Activated CD4-positive, alpha-beta T cell treated with anti-CD3 and anti-CD28 coated beads for 36 hours (primary cell): ENCODE data around the gene NANOS3. TPM values are rescaled to one million over a fixed set of nuclear protein-coding genes. Genes with fewer than 3 reads are reported as not detected.

Experiments used
- ATAC-seq: fragments of 200-7000 bp; cut with Tn5 transposase; one replicate; pipeline ENCODE4 v1.10.0; 2021; ENCODE audit warnings: mild to moderate bottlenecking, moderate library complexity
- CTCF ChIA-PET: fragments of 350-600 bp; sonication (Branson Sonifier 250); formaldehyde crosslinking; loops from one replicate; lab custom pipeline; 2021; ENCODE audit warnings: antibody characterized with exemption; lab: Charles Lee
- POLR2A ChIA-PET: fragments of 350-600 bp; sonication (Branson Sonifier 250); formaldehyde crosslinking; loops from one replicate; lab custom pipeline; 2021; ENCODE audit warnings: antibody characterized with exemption, inconsistent platforms; lab: Charles Lee
- DNase-seq: peaks from one replicate; pipeline ENCODE4 v3.0.0-alpha.2; 2020
- H3K27ac Mint-ChIP-seq: one replicate; pipeline ENCODE4 v1.8.0; 2021; ENCODE audit warnings: mixed read lengths
- H3K27me3 Mint-ChIP-seq: one replicate; pipeline ENCODE4 v1.8.0; 2021; ENCODE audit warnings: mixed read lengths
- H3K36me3 Mint-ChIP-seq: one replicate; pipeline ENCODE4 v1.8.0; 2021; ENCODE audit warnings: low read depth, mixed read lengths
- H3K4me1 Mint-ChIP-seq: one replicate; pipeline ENCODE4 v1.8.0; 2021; ENCODE audit warnings: mixed read lengths
- H3K4me3 Mint-ChIP-seq: one replicate; pipeline ENCODE4 v1.8.0; 2021; ENCODE audit warnings: mild to moderate bottlenecking, moderate library complexity, mixed read lengths
- H3K9me3 Mint-ChIP-seq: one replicate; pipeline ENCODE4 v1.8.0; 2021; ENCODE audit warnings: low read depth, mixed read lengths
- intact Hi-C, 2 experiments: fragments of 100-400 bp; cut with DNase I in 1 of 2; cut with micrococcal nuclease in 1 of 2; formaldehyde crosslinking; loops; one replicate each; pipeline versions ENCODE4 v1.14.2 to v1.15.1; 2022 to 2024; cut with DNase I, micrococcal nuclease
- total RNA-seq, 2 experiments: library from RNA; stranded (reverse); gene quantifications; one replicate each; pipeline ENCODE4 v1.2.3, GENCODE V29; 2021

The NANOS3 gene
- total RNA-seq, 2 experiments from 2014 or later, result 1.2 to 1.6 TPM

DNA sequence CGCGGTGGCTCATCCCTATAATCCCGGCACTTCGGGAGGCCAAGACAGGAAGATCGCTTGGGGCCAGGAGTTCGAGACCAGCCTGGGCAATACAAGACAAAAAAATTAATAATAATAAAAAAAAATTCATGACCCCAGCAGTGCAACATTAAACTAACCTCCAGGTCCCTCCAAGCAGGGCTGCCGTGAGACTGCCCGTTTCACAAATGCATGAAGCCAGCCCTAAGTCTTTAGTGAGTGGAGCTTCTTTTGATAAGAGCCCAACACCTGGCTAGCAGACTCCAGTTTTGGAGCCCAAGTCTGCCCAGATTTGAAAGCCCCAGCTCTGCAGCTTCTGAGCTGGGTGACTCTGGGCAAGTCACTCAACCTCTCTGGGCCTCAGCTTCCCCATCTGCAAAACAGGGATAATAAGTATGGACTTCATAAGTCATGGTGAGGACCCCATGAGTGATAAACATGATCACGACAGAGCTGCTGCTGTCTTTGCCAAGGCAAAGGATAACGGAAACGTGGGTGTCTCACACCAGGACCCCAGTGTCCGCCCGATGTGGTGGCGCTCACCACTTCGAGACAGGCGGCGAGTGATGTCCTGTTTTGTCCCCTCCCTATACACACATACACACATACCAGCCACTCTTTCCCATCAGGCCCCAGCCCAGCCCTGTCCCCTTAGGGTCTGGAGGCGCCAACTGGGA, 38.4 kb upstream of the NANOS3 start:
- CTCF ChIA-PET, result interaction anchor here (0.7 to 1.4 kb wide), 3 partner anchors 24 to 221 kb away, joined by 3 to 9 read pairs (median 3); partner anchors contain the start of gene C19orf53
- no peaks in the 10 kb centered on the region for H3K9me3 Mint-ChIP-seq
- H3K27ac Mint-ChIP-seq, result peak overlapping the region; percentile 95
- H3K4me3 Mint-ChIP-seq, result peak overlapping the region; percentile 94
- intact Hi-C loops, result loop anchor here (1.0 to 5.0 kb wide), 7 partner anchors 9 to 686 kb away; partner anchors contain the start of genes ZSWIM4 (in 2 of the 2), C19orf53 (in 1 of the 2) and RFX1 (in 1 of the 2)
- POLR2A ChIA-PET, result interaction anchor here (0.6 to 1.3 kb wide), 4 partner anchors 9 to 567 kb away, joined by 3 to 15 read pairs (median 3); no protein-coding TSS in a partner anchor
- DNase-seq (no peak), ATAC-seq (no peak)
- H3K36me3 Mint-ChIP-seq, result peaks cover 48% of the 10 kb centered on the region
- H3K27me3 Mint-ChIP-seq, result no peaks in the 10 kb centered on the region
- H3K4me1 Mint-ChIP-seq, result peaks cover 52% of the 10 kb centered on the region

DNA sequence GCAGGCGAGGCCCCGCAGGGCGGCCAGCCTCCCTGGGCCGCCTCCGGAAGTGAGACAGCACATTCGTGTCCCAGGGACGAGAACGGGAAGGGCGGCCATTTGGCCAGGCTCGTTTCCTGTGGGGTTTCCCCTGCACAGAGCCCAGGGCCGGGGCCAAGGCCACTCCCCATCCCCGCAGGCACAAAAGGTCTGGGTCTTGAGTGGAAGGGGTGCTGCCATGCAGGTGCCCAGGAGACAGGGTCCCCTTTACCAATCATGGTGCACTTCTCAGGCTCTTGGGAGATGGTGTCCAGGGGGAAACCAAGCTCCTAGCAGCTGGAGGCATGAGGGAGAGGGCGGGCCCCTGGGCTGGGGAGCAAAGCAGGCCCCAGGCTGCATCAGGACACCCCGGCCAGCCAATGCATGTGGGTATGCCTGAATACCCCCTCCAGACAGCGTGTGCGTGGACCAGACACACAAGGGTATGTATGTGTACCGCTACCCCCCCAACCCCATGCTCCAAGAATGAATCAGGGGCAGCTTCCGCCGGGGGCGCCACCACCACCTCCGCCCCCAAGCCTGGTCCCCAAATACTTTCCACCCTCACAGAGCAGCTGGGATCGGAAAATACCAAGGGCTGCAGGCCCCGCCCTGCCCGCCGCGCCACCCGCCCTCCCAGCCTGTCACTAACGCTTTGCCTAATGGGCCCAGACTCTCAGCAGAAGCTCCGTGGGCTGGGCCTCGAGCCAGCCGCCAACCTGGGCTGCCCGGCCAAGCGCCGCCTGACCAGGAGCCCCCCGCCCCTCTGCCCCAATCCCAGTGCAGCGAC, 37.6 kb upstream of the NANOS3 start:
- H3K27me3 Mint-ChIP-seq, result no peaks in the 10 kb centered on the region
- ATAC-seq (peak; percentile 68), DNase-seq (peak; percentile 96)
- H3K36me3 Mint-ChIP-seq, result peaks cover 43% of the 10 kb centered on the region
- ChIA-PET POLR2A (interaction anchor here (0.7 to 1.3 kb wide), 3 partner anchors 8 to 568 kb away, joined by 3 to 6 read pairs (median 3); no protein-coding TSS in a partner anchor), CTCF (interaction anchor here (0.5 to 1.4 kb wide), 7 partner anchors 10 to 606 kb away, joined by 3 to 9 read pairs (median 3); partner anchors contain the start of gene C19orf53)
- no peaks in the 10 kb centered on the region for H3K9me3 Mint-ChIP-seq
- intact Hi-C loops, result loop anchor here (1.0 to 5.0 kb wide), 7 partner anchors 8 to 687 kb away; partner anchors contain the start of genes ZSWIM4 (in 2 of the 2), C19orf53 (in 1 of the 2) and RFX1 (in 1 of the 2)
- peak overlapping the region; percentile 95 for H3K27ac Mint-ChIP-seq
- H3K4me3 Mint-ChIP-seq, result peak overlapping the region; percentile 94
- peaks cover 54% of the 10 kb centered on the region for H3K4me1 Mint-ChIP-seq

DNA sequence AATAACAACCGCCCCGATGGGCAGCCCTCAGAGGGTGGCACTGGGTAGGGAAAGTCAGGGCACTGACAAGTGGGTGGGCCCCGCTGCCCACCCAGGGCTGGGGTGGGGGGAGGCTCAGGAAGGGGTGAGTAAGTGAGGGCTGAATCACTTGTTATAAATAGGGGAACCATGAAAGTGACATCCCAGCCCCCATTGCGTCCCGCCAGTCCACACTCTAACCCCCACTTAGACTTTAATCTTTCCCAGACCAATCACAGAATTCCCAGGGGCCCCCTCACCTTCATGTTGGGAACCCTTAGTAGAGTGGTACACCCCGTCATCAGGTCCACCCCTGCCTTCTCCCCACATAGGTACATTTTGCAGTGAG, 37.0 kb upstream of the NANOS3 start:
- Mint-ChIP-seq H3K4me3 (peak overlapping the region; percentile 94), H3K36me3 (peaks cover 41% of the 10 kb centered on the region), H3K9me3 (no peaks in the 10 kb centered on the region), H3K4me1 (peaks cover 57% of the 10 kb centered on the region), H3K27ac (peak overlapping the region; percentile 93), H3K27me3 (no peaks in the 10 kb centered on the region)
- CTCF ChIA-PET, result interaction anchor here (0.7 to 1.4 kb wide), 5 partner anchors 10 to 110 kb away, joined by 3 to 9 read pairs (median 3); no protein-coding TSS in a partner anchor
- intact Hi-C loops, result loop anchor here (1.0 to 10.0 kb wide), 8 partner anchors 7 to 687 kb away; partner anchors contain the start of genes ZSWIM4 (in 2 of the 2), C19orf53 (in 1 of the 2), IER2 (in 1 of the 2) and RFX1 (in 1 of the 2)
- POLR2A ChIA-PET, result interaction anchor here (1.0 to 1.3 kb wide), 2 partner anchors 7 to 21 kb away, joined by 3 to 6 read pairs; no protein-coding TSS in a partner anchor
- DNase-seq, result no peak
- peak; percentile 13 for ATAC-seq

DNA sequence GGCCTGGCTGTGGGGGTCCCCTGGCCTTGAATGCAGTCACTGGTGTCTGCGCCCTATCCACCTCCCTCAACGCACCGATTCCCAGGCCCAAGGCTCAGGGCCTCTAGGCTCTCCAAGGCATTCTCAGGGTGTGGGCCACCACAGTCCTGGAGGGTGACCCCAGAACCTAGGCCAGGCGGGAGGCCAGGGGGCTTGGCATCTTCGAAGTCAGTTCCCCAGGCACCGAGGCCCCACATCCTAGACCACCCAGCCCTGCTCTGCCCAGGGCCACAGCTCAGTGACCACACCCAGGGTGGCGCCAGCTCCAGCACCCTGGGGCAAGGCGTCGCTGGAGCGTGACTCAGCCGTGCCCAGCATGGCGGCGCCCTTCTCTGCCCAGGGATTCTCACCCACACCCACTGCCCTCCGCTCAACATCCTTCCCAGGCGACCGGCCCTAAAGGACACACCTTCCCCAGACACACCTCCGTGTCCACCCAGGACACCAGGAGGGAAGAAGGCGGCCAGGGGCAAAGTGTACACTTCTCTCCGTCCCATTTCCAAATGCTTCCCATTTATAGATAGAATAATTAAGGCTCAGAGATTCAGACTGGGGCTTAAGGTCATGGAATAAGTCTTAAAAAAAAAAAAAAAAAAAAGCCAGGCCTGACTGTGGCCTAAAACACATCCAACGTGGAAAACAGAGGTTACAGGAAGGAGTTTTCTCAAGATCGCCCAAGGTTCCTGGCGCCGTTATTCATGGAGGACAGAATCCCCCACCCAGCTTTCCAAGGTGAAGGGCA, 36.4 kb upstream of the NANOS3 start:
- Mint-ChIP-seq H3K27me3 (no peaks in the 10 kb centered on the region), H3K4me1 (peaks cover 58% of the 10 kb centered on the region), H3K9me3 (no peaks in the 10 kb centered on the region), H3K27ac (peak overlapping the region; percentile 93), H3K36me3 (peaks cover 36% of the 10 kb centered on the region), H3K4me3 (peak overlapping the region; percentile 94)
- intact Hi-C loops, result loop anchor here in 1 of 2 experiments (10.0 kb wide), 1 partner anchor 686 kb away; the partner anchor contains the start of genes IER2 and STX10
- no peak for ATAC-seq
- peak; percentile 68 for DNase-seq
- ChIA-PET CTCF (interaction anchor here (1.4 kb wide), 2 partner anchors 18 to 22 kb away, joined by 3 to 9 read pairs; no protein-coding TSS in a partner anchor), POLR2A (interaction anchor here (1.0 kb wide), 1 partner anchor 21 kb away, joined by 6 read pairs; no protein-coding TSS in a partner anchor)

GRCh38 chr19:13841086-13841961, 35.6 kb upstream of the NANOS3 start:
- POLR2A ChIA-PET, result interaction anchor here (1.1 kb wide), 1 partner anchor 21 kb away, joined by 3 read pairs; no protein-coding TSS in a partner anchor
- Mint-ChIP-seq H3K36me3 (peaks cover 32% of the 10 kb centered on the region), H3K27me3 (no peaks in the 10 kb centered on the region), H3K4me1 (peaks cover 59% of the 10 kb centered on the region), H3K9me3 (no peaks in the 10 kb centered on the region), H3K27ac (peak overlapping the region; percentile 93), H3K4me3 (peak overlapping the region; percentile 94)
- DNase-seq (peak; percentile 61), ATAC-seq (no peak)
- intact Hi-C loops, result loop anchor here in 1 of 2 experiments (10.0 kb wide), 1 partner anchor 687 kb away; the partner anchor contains the start of genes IER2 and STX10
- CTCF ChIA-PET, result no interaction called here

GRCh38 chr19:13841962-13842290, 35.0 kb upstream of the NANOS3 start:
- intact Hi-C loops, result loop anchor here (2.0 to 10.0 kb wide), 3 partner anchors 677 to 1053 kb away; partner anchors contain the start of genes DNAJB1 (in 1 of the 2), IER2 (in 1 of the 2) and STX10 (in 1 of the 2)
- Mint-ChIP-seq H3K4me1 (peaks cover 60% of the 10 kb centered on the region), H3K4me3 (peak overlapping the region; percentile 94), H3K9me3 (no peaks in the 10 kb centered on the region), H3K36me3 (peaks cover 32% of the 10 kb centered on the region), H3K27me3 (no peaks in the 10 kb centered on the region), H3K27ac (peak overlapping the region; percentile 93)
- ChIA-PET CTCF (no interaction called here), POLR2A (interaction anchor here (1.1 kb wide), 1 partner anchor 20 kb away, joined by 3 read pairs; no protein-coding TSS in a partner anchor)
- DNase-seq (no peak), ATAC-seq (no peak)

DNA sequence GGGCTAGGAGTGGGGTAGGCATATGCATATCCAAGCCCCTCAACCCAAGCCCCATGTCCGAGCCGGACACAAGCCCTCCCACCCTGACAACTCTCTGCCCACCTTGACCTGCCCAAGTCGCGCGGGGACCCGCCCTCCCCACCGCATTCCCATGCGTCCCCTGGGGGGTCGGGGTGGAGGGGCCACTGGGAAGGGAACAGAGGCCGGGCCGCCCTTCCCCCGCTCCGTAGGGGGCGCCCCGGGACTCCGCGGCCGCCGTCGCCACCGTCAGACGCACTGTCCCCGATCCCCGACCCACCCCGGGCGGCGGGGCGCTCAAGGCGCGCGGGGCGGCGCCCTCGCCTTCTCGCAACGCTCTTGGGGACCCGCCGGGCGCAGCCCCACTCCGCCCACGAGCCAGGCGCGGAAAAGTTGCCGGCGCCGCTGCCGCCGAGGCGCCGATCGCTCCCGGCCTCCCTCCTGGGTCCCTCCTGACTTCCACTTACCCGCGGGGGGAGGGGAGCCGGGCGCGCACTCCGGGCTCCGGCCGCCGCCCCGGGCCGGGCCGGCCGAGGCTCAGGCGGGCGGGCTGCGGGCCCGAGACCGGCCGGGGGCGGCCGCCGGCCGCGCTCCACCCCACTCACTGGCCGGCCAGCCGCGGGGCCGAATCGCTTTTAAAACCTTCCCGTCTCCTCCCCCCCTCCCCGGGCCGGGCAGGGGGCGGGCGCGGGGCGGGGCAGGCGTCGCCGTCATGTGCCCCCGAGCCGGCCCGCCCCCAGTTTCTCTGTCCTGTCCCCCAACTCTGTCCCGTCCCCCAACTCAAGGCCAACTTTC, 34.4 kb upstream of the NANOS3 start:
- peaks cover 56% of the 10 kb centered on the region for H3K4me1 Mint-ChIP-seq
- ATAC-seq (no peak), DNase-seq (peak; percentile 77)
- intact Hi-C loops, result loop anchor here (2.0 to 10.0 kb wide), 3 partner anchors 676 to 1054 kb away; partner anchors contain the start of genes DNAJB1 (in 1 of the 2), IER2 (in 1 of the 2) and STX10 (in 1 of the 2)
- peak overlapping the region; percentile 93 for H3K27ac Mint-ChIP-seq
- peaks cover 28% of the 10 kb centered on the region for H3K36me3 Mint-ChIP-seq
- no peaks in the 10 kb centered on the region for H3K27me3 Mint-ChIP-seq
- CTCF ChIA-PET, result no interaction called here
- H3K4me3 Mint-ChIP-seq, result peak overlapping the region; percentile 94
- H3K9me3 Mint-ChIP-seq, result no peaks in the 10 kb centered on the region
- POLR2A ChIA-PET, result interaction anchor here (1.1 kb wide), 1 partner anchor 19 kb away, joined by 3 read pairs; no protein-coding TSS in a partner anchor

DNA sequence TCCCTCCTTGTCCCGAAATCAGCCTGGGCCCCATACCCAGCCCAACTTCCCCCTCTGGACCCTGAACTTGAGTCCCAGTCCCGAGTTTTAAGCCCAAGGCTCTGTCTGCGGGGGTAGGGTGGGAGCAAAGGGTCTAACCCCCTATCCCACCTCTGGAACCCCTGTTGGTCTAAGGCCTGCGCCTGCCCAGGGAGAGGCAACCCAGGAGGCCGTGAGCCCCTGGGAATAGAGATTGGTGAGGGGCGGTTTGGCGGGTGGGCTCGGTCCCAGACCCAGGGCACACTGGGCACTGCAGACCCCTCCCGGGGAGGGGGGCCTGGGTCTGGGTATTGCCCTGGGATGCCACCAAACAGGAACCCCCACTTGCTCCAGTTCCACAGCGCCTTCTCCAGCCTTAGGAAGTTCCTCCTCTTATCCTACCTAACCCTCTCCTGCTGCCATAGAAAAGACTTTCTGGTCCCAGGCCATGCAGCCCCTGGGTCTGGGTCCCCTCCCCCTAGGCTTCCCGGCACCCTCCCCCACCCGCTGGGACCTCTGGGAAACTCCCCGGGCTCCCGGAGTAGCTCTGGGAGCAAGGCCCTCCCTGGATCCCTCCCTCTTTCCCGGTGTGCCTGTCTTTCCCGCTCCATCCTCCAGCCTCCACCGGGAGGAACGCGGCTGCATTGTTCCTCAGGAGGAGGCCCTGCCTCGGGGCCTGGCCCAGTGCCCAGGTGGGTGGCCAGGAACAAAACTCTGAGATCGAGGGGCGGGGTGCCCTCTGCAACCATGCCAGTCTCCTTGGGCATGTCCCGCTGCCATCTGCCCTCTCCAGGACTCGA, 33.6 kb upstream of the NANOS3 start:
- intact Hi-C loops, result loop anchor here (2.0 to 10.0 kb wide), 3 partner anchors 675 to 1055 kb away; partner anchors contain the start of genes DNAJB1 (in 1 of the 2), IER2 (in 1 of the 2) and STX10 (in 1 of the 2)
- CTCF ChIA-PET, result no interaction called here

More for the DNA sequence above, 33.6 kb upstream of the NANOS3 start:
- H3K4me1 Mint-ChIP-seq, result peaks cover 54% of the 10 kb centered on the region
- peak overlapping the region; percentile 94 for H3K4me3 Mint-ChIP-seq
- H3K27ac Mint-ChIP-seq, result peak overlapping the region; percentile 93
- POLR2A ChIA-PET, result no interaction called here
- H3K36me3 Mint-ChIP-seq, result peaks cover 26% of the 10 kb centered on the region
- no peaks in the 10 kb centered on the region for H3K9me3 Mint-ChIP-seq
- no peak for DNase-seq
- no peak for ATAC-seq
- no peaks in the 10 kb centered on the region for H3K27me3 Mint-ChIP-seq
